Measurements from ENCODE around the gene HSPBAP1.

HSPBAP1 gene

GRCh38 chr3:122824465-122825381, 31.1 kb upstream of the HSPBAP1 start:
- Histone ChIP-seq H3K79me2 (ENCODE audit: control insufficient read depth, insufficient read depth, low read length) (no peaks in the 10 kb centered on the region), H3K4ac (ENCODE audit: low read depth, low read length) (no peak overlapping the region), H2BK120ac (ENCODE audit: low read depth, low read length) (no peak overlapping the region), H4K8ac (ENCODE audit: low read depth, low read length) (no peak overlapping the region), H3K4me3 (ENCODE audit: low read length) (no peak overlapping the region), H3K9ac (ENCODE audit: low read length) (no peak overlapping the region), H3K18ac (ENCODE audit: low read length) (no peak overlapping the region), H3K27me3 (ENCODE audit: insufficient read depth, low read length, poor library complexity) (no peaks in the 10 kb centered on the region), H4K5ac (ENCODE audit: low read length) (no peak overlapping the region), H3K27ac (ENCODE audit: low read depth, low read length) (no peak overlapping the region), H2AK5ac (ENCODE audit: low read length) (no peak overlapping the region), H2BK15ac (replicated peaks; ENCODE audit: low read depth) (no peak overlapping the region), H3K4me1 (ENCODE audit: control insufficient read depth, low read depth, low read length) (no peaks in the 10 kb centered on the region), H3K79me1 (ENCODE audit: low read length) (no peaks in the 10 kb centered on the region), H3K56ac (ENCODE audit: low read length) (no peak overlapping the region), H2BK5ac (ENCODE audit: low read length) (no peak overlapping the region), H3K36me3 (ENCODE audit: control insufficient read depth, insufficient read depth, low read length) (no peaks in the 10 kb centered on the region), H3K4me2 (ENCODE audit: low read length) (no peak overlapping the region), H3K23ac (ENCODE audit: low read length) (no peak overlapping the region)
- DNase-seq, result no peak
- no CpG with 5 or more reads among the region's 7 CpGs for WGBS (ENCODE audit: extremely low coverage, insufficient coverage, low lambda C conversion rate)

DNA sequence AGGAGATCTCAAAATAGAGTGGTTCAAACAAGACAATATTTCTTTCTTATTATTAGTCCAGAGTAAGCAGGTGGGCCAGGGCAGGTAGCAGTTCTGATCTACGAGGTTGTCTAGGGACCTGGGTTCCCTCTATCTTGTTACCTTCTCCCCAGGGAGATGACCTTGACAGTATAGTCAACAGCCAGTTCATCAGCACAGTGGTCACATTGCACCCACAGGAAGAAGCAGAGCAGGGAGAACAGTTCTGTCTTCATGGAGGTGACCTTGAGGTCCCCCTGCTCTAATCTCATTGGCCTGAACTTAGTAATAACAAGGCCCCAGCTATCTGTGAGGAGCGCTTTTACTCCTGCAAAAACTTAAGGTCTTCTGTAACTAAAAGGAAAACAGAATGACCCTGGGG, 23.0 kb upstream of the HSPBAP1 start:
- Histone ChIP-seq H3K4ac (ENCODE audit: low read depth, low read length) (no peak overlapping the region), H3K4me3 (ENCODE audit: low read length) (no peak overlapping the region), H3K9ac (ENCODE audit: low read length) (no peak overlapping the region), H3K36me3 (ENCODE audit: control insufficient read depth, insufficient read depth, low read length) (no peaks in the 10 kb centered on the region), H3K18ac (ENCODE audit: low read length) (no peak overlapping the region), H2BK5ac (ENCODE audit: low read length) (no peak overlapping the region), H3K79me1 (ENCODE audit: low read length) (no peaks in the 10 kb centered on the region), H3K4me2 (ENCODE audit: low read length) (no peak overlapping the region), H3K27ac (ENCODE audit: low read depth, low read length) (no peak overlapping the region), H3K27me3 (ENCODE audit: insufficient read depth, low read length, poor library complexity) (no peaks in the 10 kb centered on the region), H3K23ac (ENCODE audit: low read length) (no peak overlapping the region), H2BK120ac (ENCODE audit: low read depth, low read length) (no peak overlapping the region), H2BK15ac (replicated peaks; ENCODE audit: low read depth) (no peak overlapping the region), H2AK5ac (ENCODE audit: low read length) (no peak overlapping the region), H3K56ac (ENCODE audit: low read length) (no peak overlapping the region), H3K79me2 (ENCODE audit: control insufficient read depth, insufficient read depth, low read length) (no peaks in the 10 kb centered on the region), H3K4me1 (ENCODE audit: control insufficient read depth, low read depth, low read length) (no peaks in the 10 kb centered on the region), H4K5ac (ENCODE audit: low read length) (no peak overlapping the region), H4K8ac (ENCODE audit: low read depth, low read length) (no peak overlapping the region)
- DNase-seq, result no peak
- no CpG with 5 or more reads among the region's 2 CpGs for whole genome bisulfite sequencing (ENCODE audit: extremely low coverage, insufficient coverage, low lambda C conversion rate)

GRCh38 chr3:122810734-122811133, 17.1 kb upstream of the HSPBAP1 start:
- Histone ChIP-seq H3K27me3 (ENCODE audit: insufficient read depth, low read length, poor library complexity) (no peaks in the 10 kb centered on the region), H3K36me3 (ENCODE audit: control insufficient read depth, insufficient read depth, low read length) (no peaks in the 10 kb centered on the region), H3K18ac (ENCODE audit: low read length) (no peak overlapping the region), H2AK5ac (ENCODE audit: low read length) (no peak overlapping the region), H2BK15ac (replicated peaks; ENCODE audit: low read depth) (no peak overlapping the region), H3K79me2 (ENCODE audit: control insufficient read depth, insufficient read depth, low read length) (no peaks in the 10 kb centered on the region), H3K9ac (ENCODE audit: low read length) (no peak overlapping the region), H3K4me2 (ENCODE audit: low read length) (no peak overlapping the region), H3K4me1 (ENCODE audit: control insufficient read depth, low read depth, low read length) (no peaks in the 10 kb centered on the region), H4K8ac (ENCODE audit: low read depth, low read length) (no peak overlapping the region), H3K27ac (ENCODE audit: low read depth, low read length) (no peak overlapping the region), H3K23ac (ENCODE audit: low read length) (no peak overlapping the region), H2BK5ac (ENCODE audit: low read length) (no peak overlapping the region), H4K5ac (ENCODE audit: low read length) (no peak overlapping the region), H3K79me1 (ENCODE audit: low read length) (no peaks in the 10 kb centered on the region), H3K56ac (ENCODE audit: low read length) (no peak overlapping the region), H2BK120ac (ENCODE audit: low read depth, low read length) (no peak overlapping the region), H3K4ac (ENCODE audit: low read depth, low read length) (no peak overlapping the region), H3K4me3 (ENCODE audit: low read length) (no peak overlapping the region)
- no peak for DNase-seq

- H3K27me3 ChIP-seq (ENCODE audit: insufficient read depth, low read length, poor library complexity), result no peaks in the 10 kb centered on the region
- no peak for DNase-seq
- no peaks in the 10 kb centered on the region for H3K36me3 ChIP-seq (ENCODE audit: control insufficient read depth, insufficient read depth, low read length)
- H3K79me1 ChIP-seq (ENCODE audit: low read length), result peaks cover under 1% of the 10 kb centered on the region
- no peak overlapping the region for H2AK5ac ChIP-seq (ENCODE audit: low read length)
- no peak overlapping the region for H3K27ac ChIP-seq (ENCODE audit: low read depth, low read length)
- no peaks in the 10 kb centered on the region for H3K4me1 ChIP-seq (ENCODE audit: control insufficient read depth, low read depth, low read length)
- no peak overlapping the region for H2BK120ac ChIP-seq (ENCODE audit: low read depth, low read length)
- H3K56ac ChIP-seq (ENCODE audit: low read length), result no peak overlapping the region
- no CpG with 5 or more reads among the region's 2 CpGs for WGBS (ENCODE audit: extremely low coverage, insufficient coverage, low lambda C conversion rate)
- no peak overlapping the region for H3K4me2 ChIP-seq (ENCODE audit: low read length)
- no peaks in the 10 kb centered on the region for H3K79me2 ChIP-seq (ENCODE audit: control insufficient read depth, insufficient read depth, low read length)
- H4K5ac ChIP-seq (ENCODE audit: low read length), result no peak overlapping the region
- H4K8ac ChIP-seq (ENCODE audit: low read depth, low read length), result no peak overlapping the region
- H2BK15ac ChIP-seq (replicated peaks; ENCODE audit: low read depth), result no peak overlapping the region
- no peak overlapping the region for H3K18ac ChIP-seq (ENCODE audit: low read length)
- H3K9ac ChIP-seq (ENCODE audit: low read length), result no peak overlapping the region
- H3K23ac ChIP-seq (ENCODE audit: low read length), result no peak overlapping the region
- H2BK5ac ChIP-seq (ENCODE audit: low read length), result no peak overlapping the region
- no peak overlapping the region for H3K4me3 ChIP-seq (ENCODE audit: low read length)
- no peak overlapping the region for H3K4ac ChIP-seq (ENCODE audit: low read depth, low read length)
These were observed 10.3 kb upstream of the HSPBAP1 start for GRCh38 chr3:122803977-122804376.

DNA sequence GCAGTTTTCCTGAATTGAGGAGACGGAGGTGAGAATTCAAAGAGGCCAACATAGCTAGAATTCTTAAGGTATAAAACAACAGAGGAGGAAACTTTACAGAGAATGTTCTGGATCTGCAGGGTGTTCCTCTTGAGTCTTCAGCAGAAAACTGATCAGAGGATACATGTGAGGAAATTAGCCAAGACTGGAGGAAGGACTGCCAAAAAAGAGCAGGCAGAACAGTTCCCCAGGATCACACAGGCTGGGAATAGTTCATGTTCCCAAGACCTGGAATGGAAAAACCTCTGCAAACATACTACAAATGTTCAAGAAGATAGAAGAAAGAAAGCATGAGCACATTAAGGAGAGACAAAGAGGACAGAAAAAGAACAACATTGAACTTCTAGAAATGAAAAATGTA, 8.7 kb upstream of the HSPBAP1 start:
- Histone ChIP-seq H3K9ac (ENCODE audit: low read length) (no peak overlapping the region), H3K36me3 (ENCODE audit: control insufficient read depth, insufficient read depth, low read length) (no peaks in the 10 kb centered on the region), H3K79me1 (ENCODE audit: low read length) (peaks cover 2% of the 10 kb centered on the region), H3K79me2 (ENCODE audit: control insufficient read depth, insufficient read depth, low read length) (no peaks in the 10 kb centered on the region), H4K5ac (ENCODE audit: low read length) (no peak overlapping the region), H2AK5ac (ENCODE audit: low read length) (no peak overlapping the region), H3K23ac (ENCODE audit: low read length) (no peak overlapping the region), H3K27me3 (ENCODE audit: insufficient read depth, low read length, poor library complexity) (no peaks in the 10 kb centered on the region), H3K18ac (ENCODE audit: low read length) (no peak overlapping the region), H3K4me2 (ENCODE audit: low read length) (no peak overlapping the region), H2BK15ac (replicated peaks; ENCODE audit: low read depth) (no peak overlapping the region), H3K27ac (ENCODE audit: low read depth, low read length) (no peak overlapping the region), H2BK120ac (ENCODE audit: low read depth, low read length) (no peak overlapping the region), H4K8ac (ENCODE audit: low read depth, low read length) (no peak overlapping the region), H3K56ac (ENCODE audit: low read length) (no peak overlapping the region), H3K4ac (ENCODE audit: low read depth, low read length) (no peak overlapping the region), H2BK5ac (ENCODE audit: low read length) (no peak overlapping the region), H3K4me3 (ENCODE audit: low read length) (no peak overlapping the region), H3K4me1 (ENCODE audit: control insufficient read depth, low read depth, low read length) (no peaks in the 10 kb centered on the region)
- no peak for DNase-seq
- WGBS (ENCODE audit: extremely low coverage, insufficient coverage, low lambda C conversion rate), result no CpG with 5 or more reads among the region's 1 CpG
